GM21825 (cell line): ENCODE data around the gene ABLIM2.

ENCODE experiments used
- ATAC-seq: cut with Tn5 transposase; IDR thresholded peaks from one replicate; pipeline ENCODE4 v1.9.1; 2021; ENCODE audit warnings: mild to moderate bottlenecking, moderate library complexity; ENCODE audit not compliant: unreplicated experiment

ABLIM2 gene

GRCh38 chr4:8158710-8159536 lies at the start of gene ABLIM2:
Gene ABLIM2 (minus strand): TSS chr4:8158813. CDS start chr4:8158689, 124 bp downstream.
- peak; percentile 95 for ATAC-seq

GRCh38 chr4:8207314-8207713 lies 48.7 kb upstream of the ABLIM2 start:
- ATAC-seq: no peak

GRCh38 chr4:8205749-8206611 lies 47.4 kb upstream of the ABLIM2 start:
- no peak for ATAC-seq

- no peak for ATAC-seq
Measured at GRCh38 chr4:8205241-8205707, 46.7 kb upstream of the ABLIM2 start.

- no peak for ATAC-seq
Measured at GRCh38 chr4:8204576-8205227, 46.1 kb upstream of the ABLIM2 start.

GRCh38 chr4:8203817-8204216 lies 45.2 kb upstream of the ABLIM2 start:
- no peak for ATAC-seq

GRCh38 chr4:8203052-8203401 lies 44.4 kb upstream of the ABLIM2 start:
- no peak for ATAC-seq

- ATAC-seq: no peak
Measured at GRCh38 chr4:8202108-8203051, 43.8 kb upstream of the ABLIM2 start.

GRCh38 chr4:8201321-8201781 lies 42.7 kb upstream of the ABLIM2 start:
- ATAC-seq: peak; percentile 40

GRCh38 chr4:8200302-8200975 lies 41.8 kb upstream of the ABLIM2 start:
- no peak for ATAC-seq

GRCh38 chr4:8199594-8200301 lies 41.1 kb upstream of the ABLIM2 start:
- ATAC-seq: no peak

GRCh38 chr4:8198906-8199593 lies 40.4 kb upstream of the ABLIM2 start, which contains the start of gene SH3TC1:
Gene SH3TC1 (plus strand): TSS chr4:8199290. CDS start chr4:8205195, 5,905 bp downstream.
- ATAC-seq: peak; percentile 75

- ATAC-seq: peak; percentile 1
Measured at GRCh38 chr4:8198206-8198905, 39.7 kb upstream of the ABLIM2 start.

GRCh38 chr4:8197521-8197920 lies 38.9 kb upstream of the ABLIM2 start:
- no peak for ATAC-seq

GRCh38 chr4:8195841-8196458 lies 37.3 kb upstream of the ABLIM2 start:
- ATAC-seq: no peak

GRCh38 chr4:8195431-8195830 lies 36.8 kb upstream of the ABLIM2 start:
- ATAC-seq: no peak
